ENCODE results near the gene C3orf49.

The C3orf49 gene

DNA sequence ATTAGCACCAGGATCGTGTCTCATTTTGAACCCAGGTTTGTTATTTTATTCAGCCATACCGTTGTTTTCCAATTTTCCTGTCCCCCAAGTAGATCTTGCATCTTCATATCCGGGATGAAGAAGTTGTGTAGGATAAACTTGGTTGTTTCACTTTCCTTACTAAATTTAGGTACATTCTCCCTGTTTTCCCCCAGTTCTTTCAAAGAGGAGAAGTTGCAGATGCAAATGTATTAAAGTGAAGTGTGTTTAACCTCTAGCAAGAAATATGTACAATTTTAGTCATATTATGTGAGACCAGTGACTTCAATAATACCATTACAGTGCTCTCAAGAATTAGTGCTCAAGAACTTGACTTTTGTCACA is 45.8 kb downstream of the C3orf49 start:
- TF ChIP-seq, protein P1, sequence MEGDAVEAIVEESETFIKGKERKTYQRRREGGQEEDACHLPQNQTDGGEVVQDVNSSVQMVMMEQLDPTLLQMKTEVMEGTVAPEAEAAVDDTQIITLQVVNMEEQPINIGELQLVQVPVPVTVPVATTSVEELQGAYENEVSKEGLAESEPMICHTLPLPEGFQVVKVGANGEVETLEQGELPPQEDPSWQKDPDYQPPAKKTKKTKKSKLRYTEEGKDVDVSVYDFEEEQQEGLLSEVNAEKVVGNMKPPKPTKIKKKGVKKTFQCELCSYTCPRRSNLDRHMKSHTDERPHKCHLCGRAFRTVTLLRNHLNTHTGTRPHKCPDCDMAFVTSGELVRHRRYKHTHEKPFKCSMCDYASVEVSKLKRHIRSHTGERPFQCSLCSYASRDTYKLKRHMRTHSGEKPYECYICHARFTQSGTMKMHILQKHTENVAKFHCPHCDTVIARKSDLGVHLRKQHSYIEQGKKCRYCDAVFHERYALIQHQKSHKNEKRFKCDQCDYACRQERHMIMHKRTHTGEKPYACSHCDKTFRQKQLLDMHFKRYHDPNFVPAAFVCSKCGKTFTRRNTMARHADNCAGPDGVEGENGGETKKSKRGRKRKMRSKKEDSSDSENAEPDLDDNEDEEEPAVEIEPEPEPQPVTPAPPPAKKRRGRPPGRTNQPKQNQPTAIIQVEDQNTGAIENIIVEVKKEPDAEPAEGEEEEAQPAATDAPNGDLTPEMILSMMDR (IDR thresholded peaks at IDR 0.05; ENCODE audit: low read depth, low read length), result no peak
- DNase-seq (ENCODE audit: low read depth in 2 of 2), result peak in 1 of 2 donors; percentile 10
- peak overlapping the region; percentile 72 to 85 for H3K4me3 ChIP-seq (replicated peaks in 1 of 2; ENCODE audit: low read depth in 2 of 2, low read length in 2 of 2)

DNA sequence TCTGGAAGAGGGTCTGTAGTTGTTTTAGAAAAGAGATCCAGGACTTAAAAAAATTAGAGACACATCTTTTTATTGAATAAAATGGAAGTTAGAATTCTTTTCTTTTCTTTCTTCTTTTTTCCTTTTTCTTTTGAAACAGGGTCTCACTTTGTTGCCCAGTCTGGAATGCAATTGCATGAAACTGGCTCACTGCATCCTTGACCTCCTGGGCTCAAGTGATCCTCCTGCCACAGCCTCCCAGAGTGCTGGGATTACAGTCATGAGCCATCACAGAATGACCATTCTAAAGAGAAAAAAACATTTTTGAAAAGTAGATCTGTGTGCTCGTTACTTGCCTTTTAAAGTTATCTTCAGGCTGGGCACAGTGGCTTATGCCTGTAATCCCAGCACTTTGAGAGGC is 48.1 kb downstream of the C3orf49 start:
- DNase-seq (ENCODE audit: low read depth in 2 of 2), result no peak
- no peak overlapping the region for H3K4me3 ChIP-seq (replicated peaks in 1 of 2; ENCODE audit: low read depth in 2 of 2, low read length in 2 of 2)
- TF ChIP-seq, protein P1 (IDR thresholded peaks at IDR 0.05; ENCODE audit: low read depth, low read length), result no peak

DNA sequence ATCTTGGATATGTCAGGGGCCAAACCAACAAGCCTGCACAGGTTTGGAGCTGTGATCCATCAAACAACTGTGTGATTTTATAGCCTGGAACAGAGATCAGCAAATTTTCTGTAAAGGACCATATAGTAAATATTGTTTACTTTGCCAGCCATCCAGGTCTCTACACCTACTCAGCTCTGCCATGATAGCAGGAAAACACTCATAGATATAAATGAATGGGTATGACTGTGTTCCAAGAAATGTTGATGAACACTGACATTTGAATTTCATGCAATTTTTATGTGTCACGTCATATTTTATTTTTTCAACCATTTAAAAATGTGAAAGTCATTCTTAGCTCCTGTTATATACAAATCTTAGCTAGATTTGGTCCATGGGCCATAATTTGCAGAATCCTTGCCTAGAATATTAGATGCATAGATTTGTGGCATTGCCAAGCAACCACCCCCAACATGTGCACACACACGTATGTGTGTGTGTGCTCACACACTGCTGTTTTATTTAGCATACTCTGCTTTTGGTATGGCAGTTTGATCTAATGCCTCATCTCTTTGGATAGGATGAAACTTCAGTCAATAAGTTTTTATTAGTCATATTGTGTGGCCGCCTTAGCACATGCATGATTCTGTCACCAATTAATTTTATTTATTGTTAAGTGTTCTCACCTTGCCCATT is 51.0 kb downstream of the C3orf49 start:
- TF ChIP-seq, protein P1 (IDR thresholded peaks at IDR 0.05; ENCODE audit: low read depth, low read length), result no peak
- DNase-seq (ENCODE audit: low read depth in 2 of 2), result peak in 1 of 2 donors; percentile 24
- H3K4me3 ChIP-seq (replicated peaks in 1 of 2; ENCODE audit: low read depth in 2 of 2, low read length in 2 of 2), result no peak overlapping the region

DNA sequence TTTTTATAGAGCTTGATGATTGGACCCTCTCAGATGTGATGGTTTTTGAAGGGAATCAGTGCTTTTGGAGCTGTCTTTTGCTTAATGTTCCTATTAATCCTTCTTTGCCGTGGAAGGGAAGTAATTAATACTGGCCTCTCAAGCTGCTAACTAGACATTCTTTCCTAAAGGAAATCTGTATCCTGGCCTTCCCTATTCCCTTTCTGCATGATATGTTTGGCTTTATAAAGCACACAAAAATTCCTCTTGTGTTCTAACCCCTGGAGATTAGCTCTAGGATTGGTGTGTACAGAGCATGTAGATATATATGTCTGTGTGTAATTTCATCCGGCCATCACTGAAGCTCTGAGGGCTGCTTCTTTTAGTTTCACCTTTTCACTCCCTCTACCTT is 51.5 kb downstream of the C3orf49 start:
- TF ChIP-seq, protein P1 (IDR thresholded peaks at IDR 0.05; ENCODE audit: low read depth, low read length), result no peak
- no peak for DNase-seq (ENCODE audit: low read depth in 2 of 2)
- no peak overlapping the region for H3K4me3 ChIP-seq (replicated peaks in 1 of 2; ENCODE audit: low read depth in 2 of 2, low read length in 2 of 2)

DNA sequence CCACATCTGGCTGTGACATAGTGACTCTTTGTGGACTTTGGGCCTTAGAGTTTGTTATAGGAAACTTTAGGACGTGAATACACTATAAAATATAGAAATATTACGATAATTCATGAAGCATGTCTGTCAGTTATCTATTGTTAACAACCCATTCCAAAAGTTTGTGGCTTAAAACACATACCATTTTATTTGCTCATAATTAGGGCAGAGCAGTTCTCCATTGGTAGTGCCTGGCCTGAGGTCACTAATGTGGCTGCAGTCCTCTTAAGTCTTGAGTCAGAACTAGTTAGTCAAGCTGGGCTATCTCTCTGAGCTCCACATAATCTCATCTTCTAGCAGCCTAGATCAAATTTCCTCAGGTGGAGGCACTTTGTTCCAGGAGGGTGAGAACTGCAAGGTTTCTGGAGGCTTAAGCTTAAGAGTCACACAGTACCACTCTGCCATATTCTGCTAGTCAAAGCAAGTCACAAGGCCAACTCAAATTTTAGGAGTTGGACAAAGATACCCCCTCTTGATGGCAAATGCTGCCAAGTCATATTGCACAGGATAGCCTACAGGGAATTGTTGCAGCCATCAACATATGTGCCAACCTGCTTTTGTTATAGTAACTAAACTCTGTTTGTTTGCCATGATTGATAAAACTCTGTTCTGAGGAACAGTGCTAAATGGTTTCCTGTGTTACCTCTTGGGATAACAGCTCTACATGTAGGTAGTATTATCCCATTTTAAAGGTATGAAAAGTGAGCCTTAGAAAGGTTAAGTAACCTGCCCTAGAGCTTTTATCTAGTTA is 53.2 kb downstream of the C3orf49 start:
- DNase-seq (ENCODE audit: low read depth in 2 of 2), result peak; percentile 70 to 88
- TF ChIP-seq, protein P1 (IDR thresholded peaks at IDR 0.05; ENCODE audit: low read depth, low read length), result no peak
- H3K4me3 ChIP-seq (replicated peaks in 1 of 2; ENCODE audit: low read depth in 2 of 2, low read length in 2 of 2), result no peak overlapping the region

DNA sequence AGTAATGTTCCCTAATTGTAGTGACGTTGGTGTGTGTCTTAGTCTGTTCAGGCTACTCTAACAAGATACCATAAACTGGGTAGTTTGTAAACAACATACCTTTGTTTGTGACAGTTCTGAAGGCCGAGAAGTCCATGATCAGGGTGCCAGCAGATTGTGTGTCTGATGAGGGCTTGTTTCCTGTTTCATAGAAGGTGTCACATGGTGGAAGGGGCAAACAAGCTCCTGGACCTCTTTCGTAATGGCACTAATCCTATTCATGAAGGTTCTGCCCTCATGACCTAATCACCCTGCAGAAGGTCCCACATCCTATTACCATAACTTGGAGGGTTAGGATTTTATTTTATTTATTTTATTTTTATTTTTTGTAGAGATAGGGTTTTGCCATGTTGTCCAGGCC is 55.7 kb downstream of the C3orf49 start:
- H3K4me3 ChIP-seq (replicated peaks in 1 of 2; ENCODE audit: low read depth in 2 of 2, low read length in 2 of 2), result no peak overlapping the region
- TF ChIP-seq, protein P1 (IDR thresholded peaks at IDR 0.05; ENCODE audit: low read depth, low read length), result no peak
- no peak for DNase-seq (ENCODE audit: low read depth in 2 of 2)

All from cardiac fibroblast (primary cell).